ENCODE results near the gene PIGM.
A peak's percentile ranks its signal among the peaks of the same experiment; 100 is the strongest.
"Not testable (repeated sequence)": the region's sequence is repeated elsewhere in the genome, so short reads cannot be mapped to it uniquely, and the experiment has no call there.

Gene PIGM

DNA sequence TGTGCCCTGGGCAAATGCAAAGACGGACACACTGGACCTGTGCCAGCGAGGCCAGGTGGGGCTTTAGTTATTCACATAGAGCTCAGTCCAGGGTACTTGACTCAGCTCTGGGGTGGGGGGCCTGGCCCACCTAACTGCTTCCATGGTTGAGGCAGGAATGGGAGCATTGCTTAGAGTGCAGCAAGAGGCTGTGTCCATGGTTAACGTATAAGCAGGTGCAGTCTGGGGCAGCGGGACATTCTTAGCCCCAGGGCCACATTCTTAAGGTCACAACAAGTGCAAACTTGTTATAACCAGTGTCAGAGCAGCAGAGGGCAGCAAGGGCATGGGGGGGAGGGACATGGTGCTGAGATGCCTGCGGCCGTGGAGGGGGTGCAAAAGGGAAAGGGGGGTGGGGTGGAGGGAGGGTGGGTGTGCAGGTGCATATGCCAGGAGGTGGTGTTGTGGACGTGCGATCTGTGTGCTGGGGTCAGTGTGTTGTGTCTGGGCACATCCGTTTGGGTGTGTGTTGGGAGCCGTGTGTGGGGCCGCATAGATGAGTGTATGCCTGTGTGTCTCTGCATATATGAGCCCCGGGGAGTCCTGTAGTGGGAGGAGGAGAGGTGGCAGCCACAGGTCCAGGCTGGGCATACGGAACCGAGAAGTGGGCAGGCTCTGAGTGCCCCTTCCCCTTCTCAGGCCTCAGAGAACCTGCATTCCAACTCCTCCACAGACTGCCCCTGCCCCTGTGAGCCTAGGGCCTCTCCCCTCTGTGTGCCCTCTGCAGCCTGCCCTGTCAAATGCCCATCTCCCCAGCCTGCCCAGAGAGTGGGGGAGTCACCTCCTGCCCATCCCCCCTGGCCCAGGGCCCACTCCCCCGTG is 29.8 kb upstream of the PIGM start:
- no peak overlapping the region for H3K27ac ChIP-seq
- DNase-seq (ENCODE audit: low spot score) = peak; percentile 52
- TF ChIP-seq, protein P1, sequence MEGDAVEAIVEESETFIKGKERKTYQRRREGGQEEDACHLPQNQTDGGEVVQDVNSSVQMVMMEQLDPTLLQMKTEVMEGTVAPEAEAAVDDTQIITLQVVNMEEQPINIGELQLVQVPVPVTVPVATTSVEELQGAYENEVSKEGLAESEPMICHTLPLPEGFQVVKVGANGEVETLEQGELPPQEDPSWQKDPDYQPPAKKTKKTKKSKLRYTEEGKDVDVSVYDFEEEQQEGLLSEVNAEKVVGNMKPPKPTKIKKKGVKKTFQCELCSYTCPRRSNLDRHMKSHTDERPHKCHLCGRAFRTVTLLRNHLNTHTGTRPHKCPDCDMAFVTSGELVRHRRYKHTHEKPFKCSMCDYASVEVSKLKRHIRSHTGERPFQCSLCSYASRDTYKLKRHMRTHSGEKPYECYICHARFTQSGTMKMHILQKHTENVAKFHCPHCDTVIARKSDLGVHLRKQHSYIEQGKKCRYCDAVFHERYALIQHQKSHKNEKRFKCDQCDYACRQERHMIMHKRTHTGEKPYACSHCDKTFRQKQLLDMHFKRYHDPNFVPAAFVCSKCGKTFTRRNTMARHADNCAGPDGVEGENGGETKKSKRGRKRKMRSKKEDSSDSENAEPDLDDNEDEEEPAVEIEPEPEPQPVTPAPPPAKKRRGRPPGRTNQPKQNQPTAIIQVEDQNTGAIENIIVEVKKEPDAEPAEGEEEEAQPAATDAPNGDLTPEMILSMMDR (IDR thresholded peaks at IDR 0.05) = no peak
- no peak overlapping the region for H3K4me3 ChIP-seq

DNA sequence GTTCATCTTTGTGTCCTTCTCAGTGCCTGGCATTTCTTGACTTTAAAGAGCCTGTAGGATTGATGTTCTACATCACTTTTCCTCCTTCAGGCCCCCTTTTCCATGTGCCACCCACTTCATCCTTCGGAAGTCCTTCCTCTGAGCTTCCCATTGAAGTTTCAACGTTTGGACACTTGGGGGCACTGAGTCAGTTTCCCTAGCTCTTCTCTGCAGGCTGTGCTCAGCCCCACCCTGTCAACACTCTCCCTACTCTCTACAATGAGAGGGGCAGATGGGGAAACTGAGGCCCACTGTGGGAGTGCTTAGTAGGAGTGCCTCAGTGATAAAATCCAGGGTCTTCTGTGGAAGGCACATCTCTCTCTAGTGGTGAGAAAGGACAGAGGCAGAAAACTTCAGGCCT is 26.3 kb upstream of the PIGM start:
- TF ChIP-seq, protein P1 (IDR thresholded peaks at IDR 0.05) = no peak
- no peak for DNase-seq (ENCODE audit: low spot score)
- Histone ChIP-seq H3K27ac (no peak overlapping the region), H3K4me3 (no peak overlapping the region)

DNA sequence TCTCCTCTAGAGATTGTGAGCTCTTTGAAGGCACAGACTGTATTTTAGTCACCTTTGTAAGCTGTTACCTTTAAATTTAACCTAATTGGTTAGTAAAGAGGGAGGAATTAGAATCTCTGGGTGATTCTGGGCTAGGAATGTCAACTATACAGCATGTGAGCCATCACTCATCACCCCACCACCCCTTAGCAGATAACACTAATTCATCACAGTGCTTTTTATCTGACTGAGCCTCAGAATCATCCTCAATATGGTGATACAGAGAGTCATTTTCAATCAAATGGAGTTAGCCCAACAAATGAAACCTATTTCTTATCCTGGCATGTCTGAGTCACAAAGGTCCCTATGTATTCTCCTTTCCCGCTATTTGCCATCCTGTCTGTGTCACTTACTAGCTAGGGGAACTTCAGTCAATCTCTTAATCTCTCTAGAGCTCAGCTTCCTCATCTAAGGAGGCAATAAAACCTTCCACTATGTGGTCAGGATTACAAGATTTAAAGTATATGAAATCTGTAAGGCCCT is 24.9 kb upstream of the PIGM start:
- Histone ChIP-seq H3K27ac (no peak overlapping the region), H3K4me3 (no peak overlapping the region)
- no peak for DNase-seq (ENCODE audit: low spot score)
- TF ChIP-seq, protein P1 (IDR thresholded peaks at IDR 0.05) = no peak

DNA sequence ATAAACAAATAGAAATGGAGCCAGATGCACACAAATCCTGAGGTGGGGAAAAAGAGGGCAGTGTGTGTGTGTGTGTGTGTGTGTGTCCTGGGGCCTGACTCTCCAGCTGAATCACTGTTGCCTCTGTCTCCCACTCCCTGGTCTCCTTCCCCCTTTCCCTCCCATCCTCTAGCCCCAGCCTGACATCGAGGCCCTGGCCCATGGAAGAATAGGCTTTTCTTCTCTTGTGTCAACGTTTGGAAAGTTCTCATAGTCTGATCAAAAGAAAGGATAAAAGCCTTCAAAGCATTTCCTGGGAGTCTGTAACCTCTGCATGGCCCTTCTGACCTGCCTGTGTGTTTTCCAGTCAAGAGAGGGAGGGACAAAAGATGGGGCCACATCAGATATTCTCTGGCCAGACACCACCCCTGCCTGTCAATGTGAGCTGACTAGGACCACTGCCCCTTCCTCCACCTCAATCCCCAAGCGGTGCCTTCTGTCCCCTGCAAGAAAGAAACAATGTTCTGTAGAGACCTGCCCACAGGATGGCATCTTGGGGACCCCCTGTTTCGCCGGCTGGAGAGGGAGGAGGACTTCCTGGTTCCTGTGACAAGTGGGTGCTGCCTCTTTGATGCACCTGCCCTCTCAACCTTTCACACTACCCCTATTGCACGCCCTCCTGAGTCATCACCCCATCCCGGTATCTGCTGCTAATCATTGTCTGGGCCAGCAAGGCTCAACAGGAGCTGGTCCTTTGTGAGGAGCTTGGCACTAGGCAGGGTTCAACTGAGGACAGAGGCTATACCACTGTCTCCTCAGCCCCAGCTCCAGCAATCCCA is 22.0 kb upstream of the PIGM start:
- Histone ChIP-seq H3K27ac (no peak overlapping the region), H3K4me3 (no peak overlapping the region)
- no peak for DNase-seq (ENCODE audit: low spot score)
- TF ChIP-seq, protein P1 (IDR thresholded peaks at IDR 0.05) = no peak

DNA sequence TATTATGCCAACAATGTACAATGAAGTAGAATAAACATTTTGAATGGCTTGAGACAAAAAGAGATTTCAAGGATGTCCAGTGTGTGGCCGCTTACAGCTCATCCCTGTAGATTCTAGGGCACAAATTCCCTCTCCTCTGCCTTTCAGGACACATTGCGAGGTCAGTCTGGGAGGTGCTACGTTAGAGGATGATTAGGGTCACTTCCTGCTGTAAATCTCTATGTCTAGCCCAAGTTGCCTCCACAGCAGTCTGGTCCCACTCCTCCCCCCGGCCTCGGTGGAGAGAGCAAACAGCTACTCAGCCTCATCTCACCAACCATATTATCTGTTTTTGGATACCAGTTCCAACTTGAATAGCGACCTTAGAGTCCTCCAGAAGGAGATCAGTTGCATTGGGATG is 21.1 kb upstream of the PIGM start:
- TF ChIP-seq, protein P1 (IDR thresholded peaks at IDR 0.05) = no peak

DNA sequence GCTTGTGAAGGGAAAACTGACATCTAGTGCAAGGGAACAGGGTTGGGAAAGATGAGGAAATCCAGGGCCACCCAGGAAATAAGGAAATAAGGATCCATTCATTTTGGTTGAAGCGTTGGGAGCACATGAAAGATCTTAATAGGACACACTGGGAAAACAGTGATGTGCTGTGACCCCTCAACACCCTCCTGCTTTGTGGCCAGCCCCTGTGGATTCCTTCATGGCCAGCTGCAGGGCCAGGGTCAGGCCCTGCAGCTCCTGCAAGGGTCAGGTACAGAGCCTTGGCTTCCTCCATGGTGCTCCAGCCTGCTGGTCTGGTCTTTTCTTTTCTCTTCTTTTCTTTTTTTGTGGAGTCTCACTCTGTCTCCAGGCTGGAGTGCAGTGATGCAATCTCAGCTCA is 18.8 kb upstream of the PIGM start:
- no peak overlapping the region for H3K4me3 ChIP-seq
- DNase-seq (ENCODE audit: low spot score) = no peak
- TF ChIP-seq, protein P1 (IDR thresholded peaks at IDR 0.05) = no peak

More for the DNA sequence above, 21.1 kb upstream of the PIGM start:
- H3K4me3 ChIP-seq = no peak overlapping the region
- DNase-seq (ENCODE audit: low spot score) = no peak
- H3K27ac ChIP-seq = no peak overlapping the region

DNA sequence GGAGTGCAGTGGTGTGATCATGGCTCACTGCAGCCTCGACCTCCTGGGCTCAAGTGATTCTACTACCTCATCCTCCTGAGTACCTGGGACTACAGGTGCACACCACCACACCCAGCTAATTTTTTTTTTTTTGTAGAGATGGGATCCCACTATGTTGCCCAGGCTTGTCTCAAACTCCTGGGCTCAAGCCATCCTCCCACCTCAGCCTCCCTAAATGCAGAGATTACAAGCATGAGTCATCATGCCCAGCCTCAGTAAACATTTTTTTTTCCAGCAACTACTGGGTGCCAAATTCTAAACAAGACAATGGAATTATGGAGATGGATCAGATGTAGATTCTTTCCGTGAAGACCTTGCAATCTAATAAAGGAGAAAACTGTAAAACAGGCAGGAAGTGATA is 18.4 kb upstream of the PIGM start:
- not testable (repeated sequence) for H3K4me3 ChIP-seq; DNase-seq (ENCODE audit: low spot score); H3K27ac ChIP-seq

More for the DNA sequence above, 18.8 kb upstream of the PIGM start:
- no peak overlapping the region for H3K27ac ChIP-seq
